HG03095 (cell line): ENCODE data around the gene CDKL2.
"Not testable (repeated sequence)": the region's sequence is repeated elsewhere in the genome, so short reads cannot be mapped to it uniquely, and the experiment has no call there.

Experiments
- ATAC-seq: cut with Tn5 transposase; IDR thresholded peaks from one replicate; pipeline ENCODE4 v1.9.1; 2021; ENCODE audit warnings: moderate library complexity; ENCODE audit not compliant: unreplicated experiment

The CDKL2 gene

GRCh38 chr4:75630174-75630936 is at the start of gene CDKL2:
Gene CDKL2, minus strand, starts transcription at chr4:75630528. Its CDS starts 4,540 bp downstream, at chr4:75625988.
- peak; percentile 99 for ATAC-seq

GRCh38 chr4:75678965-75679364 is 48.6 kb upstream of the CDKL2 start:
- no peak for ATAC-seq

- no peak for ATAC-seq
Observed at GRCh38 chr4:75678473-75678872, 48.1 kb upstream of the CDKL2 start.

GRCh38 chr4:75675004-75675531 is 44.7 kb upstream of the CDKL2 start:
- ATAC-seq = no peak

- ATAC-seq = no peak
Observed at GRCh38 chr4:75673959-75674328, 43.6 kb upstream of the CDKL2 start.

GRCh38 chr4:75673027-75673958 is 43.0 kb upstream of the CDKL2 start, which contains the start of gene G3BP2:
Gene G3BP2, minus strand, starts transcription at chr4:75673411. Its CDS starts 11,386 bp downstream, at chr4:75662025.
- ATAC-seq = peak; percentile 93

- peak; percentile 22 for ATAC-seq
Observed at GRCh38 chr4:75672461-75673026, 42.2 kb upstream of the CDKL2 start.

- no peak for ATAC-seq
Observed at GRCh38 chr4:75671802-75672421, 41.6 kb upstream of the CDKL2 start.

- no peak for ATAC-seq
Observed at GRCh38 chr4:75668596-75668995, 38.3 kb upstream of the CDKL2 start.

- not testable (repeated sequence) for ATAC-seq
Observed at GRCh38 chr4:75667636-75668035, 37.3 kb upstream of the CDKL2 start.

GRCh38 chr4:75666299-75666698 is 36.0 kb upstream of the CDKL2 start:
- ATAC-seq = no peak

- ATAC-seq = not testable (repeated sequence)
Observed at GRCh38 chr4:75664604-75665003, 34.3 kb upstream of the CDKL2 start.

GRCh38 chr4:75662626-75663025 is 32.3 kb upstream of the CDKL2 start:
- ATAC-seq = no peak

GRCh38 chr4:75660491-75660890 is 30.2 kb upstream of the CDKL2 start:
- ATAC-seq = no peak

GRCh38 chr4:75659512-75660031 is 29.2 kb upstream of the CDKL2 start:
- no peak for ATAC-seq

GRCh38 chr4:75658876-75659275 is 28.5 kb upstream of the CDKL2 start:
- ATAC-seq = no peak

GRCh38 chr4:75655562-75655961 is 25.2 kb upstream of the CDKL2 start:
- ATAC-seq = peak; percentile 51

- ATAC-seq = no peak
Observed at GRCh38 chr4:75654905-75655304, 24.6 kb upstream of the CDKL2 start.

- ATAC-seq = no peak
Observed at GRCh38 chr4:75653845-75654503, 23.6 kb upstream of the CDKL2 start.

GRCh38 chr4:75644095-75644494 is 13.8 kb upstream of the CDKL2 start:
- no peak for ATAC-seq
